Panc1 (cell line): ENCODE results near the gene NFKBIB. TPM values are rescaled to one million over a fixed set of nuclear protein-coding genes. Genes with fewer than 3 reads are reported as not detected.
"Not testable (repeated sequence)": the region's sequence is repeated elsewhere in the genome, so short reads cannot be mapped to it uniquely, and the experiment has no call there.

Experiments used
- ATAC-seq: fragments of 200-7000 bp; cut with Tn5 transposase; 2 replicates; pipeline ENCODE4 v1.9.1; 2020; ENCODE audit warnings: mild to moderate bottlenecking, moderate library complexity
- BruUV-seq: library from RNA; stranded (reverse); fragments of 400-500 nt; replicated peaks from 2 replicates; lab custom pipeline; 2021; lab: Mats Ljungman, UMichigan
- CTCF ChIA-PET: fragments of 300-600 bp; sonication (Branson Sonifier 250); formaldehyde crosslinking; loops from one replicate; lab custom pipeline; 2022; ENCODE audit warnings: antibody characterized with exemption; lab: Charles Lee
- POLR2A ChIA-PET: fragments of 300-600 bp; sonication (Branson Sonifier 250); formaldehyde crosslinking; loops from one replicate; lab custom pipeline; 2022; ENCODE audit warnings: antibody characterized with exemption; lab: Charles Lee
- DNase-seq: peaks from one replicate; pipeline ENCODE4 v3.0.0-alpha.2; 2010; ENCODE audit warnings: low read depth, low spot score
- H3K27ac ChIP-seq: 2 replicates; pipeline ENCODE4 v1.5.1; 2011; ENCODE audit warnings: mild to moderate bottlenecking, low read length, inconsistent platforms
- H3K27me3 ChIP-seq: fragments of 200-500 bp; sonication (Bioruptor generic); 2 replicates; pipeline ENCODE4 v1.6.0; 2014; ENCODE audit warnings: low read length, inconsistent platforms; ENCODE audit not compliant: control insufficient read depth, insufficient read depth
- H3K36me3 ChIP-seq: fragments of 200-500 bp; sonication (Bioruptor generic); 2 replicates; pipeline ENCODE4 v1.5.1; 2014; ENCODE audit warnings: inconsistent platforms, mild to moderate bottlenecking, low read length, moderate library complexity; ENCODE audit not compliant: control insufficient read depth, insufficient read depth
- H3K4me1 ChIP-seq: 2 replicates; pipeline ENCODE4 v1.5.1; 2011; ENCODE audit warnings: inconsistent platforms, mild to moderate bottlenecking, low read length, moderate library complexity; ENCODE audit not compliant: control insufficient read depth, insufficient read depth
- H3K4me3 ChIP-seq, 2 experiments: 2 replicates each; pipeline ENCODE4 v1.5.1; 2011 to 2012; ENCODE audit warnings: low read depth in 2 of 2, low read length in 2 of 2, mild to moderate bottlenecking in 2 of 2, inconsistent platforms in 1 of 2, moderate library complexity in 1 of 2
- H3K9me3 ChIP-seq: fragments of 200-500 bp; sonication (Bioruptor generic); 2 replicates; pipeline ENCODE4 v1.5.1; 2014; ENCODE audit warnings: low read depth, mild to moderate bottlenecking, inconsistent platforms, low read length, moderate library complexity; ENCODE audit not compliant: control insufficient read depth, insufficient read depth
- CTCF ChIP-seq: fragments of 450-650 bp; IDR thresholded peaks from 2 replicates; pipeline ENCODE4 v1.5.1; 2017; ENCODE audit warnings: mild to moderate bottlenecking
- POLR2AphosphoS5 ChIP-seq: IDR thresholded peaks from 2 replicates; pipeline ENCODE4 v1.6.1; 2012; ENCODE audit warnings: mild to moderate bottlenecking, low read depth, low read length, moderate library complexity
- REST ChIP-seq, 2 experiments: IDR thresholded peaks; 2 replicates each; pipeline ENCODE4 v1.6.1; 2011 to 2012; ENCODE audit warnings: low read depth in 2 of 2, control low read depth in 1 of 2, low read length in 1 of 2, mild to moderate bottlenecking in 1 of 2, moderate library complexity in 1 of 2; ENCODE audit not compliant: insufficient read depth in 1 of 2
- SIN3A ChIP-seq: IDR thresholded peaks from 2 replicates; pipeline ENCODE4 v1.6.1; 2012; ENCODE audit warnings: low read depth, mild to moderate bottlenecking, low read length, moderate library complexity, borderline replicate concordance; ENCODE audit not compliant: insufficient read depth
- TCF7L2 ChIP-seq: IDR thresholded peaks from 2 replicates; pipeline ENCODE4 v1.6.1; 2011; ENCODE audit warnings: mild to moderate bottlenecking, low read depth, low read length, inconsistent platforms
- in situ Hi-C: cut with HindIII; loops from 2 replicates; pipeline ENCODE4 v1.10.0; 2016; ENCODE audit warnings: low sequenced_read_pairs, low pct_unique_long_range_greater_than_20kb
- intact Hi-C: fragments of 100-400 bp; cut with micrococcal nuclease; formaldehyde crosslinking; loops from one replicate; pipeline ENCODE4 v1.10.0; 2022; ENCODE audit not compliant: unreplicated experiment
- total RNA-seq: library from RNA; stranded (reverse); gene quantifications from one replicate; pipeline ENCODE4 v1.2.1, GENCODE V29; 2021; ENCODE audit not compliant: unreplicated experiment

NFKBIB gene
- total RNA-seq, 1 experiment from 2014 or later, result 185 TPM

DNA sequence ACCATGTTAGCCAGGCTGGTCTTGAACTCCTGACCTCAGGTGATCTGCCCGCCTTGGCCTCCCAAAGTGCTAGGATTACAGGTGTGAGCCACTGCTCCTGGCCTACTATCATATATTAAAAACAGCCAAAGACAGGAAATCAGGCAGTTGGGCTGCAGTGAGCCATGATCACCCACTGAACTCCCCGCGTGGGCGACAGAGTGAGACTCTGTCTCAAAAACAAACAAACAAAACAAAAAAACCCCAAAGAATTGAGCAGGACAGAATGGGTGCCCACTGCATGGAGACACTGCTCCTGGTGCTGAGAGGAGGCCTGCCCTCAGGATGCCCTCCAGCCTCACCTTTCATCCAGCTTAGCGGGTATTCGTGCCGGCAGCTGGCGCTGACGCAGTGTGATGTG lies 16.5 kb upstream of the NFKBIB start:
- POLR2A ChIA-PET, result interaction anchor here (0.7 to 1.1 kb wide), 3 partner anchors 17 to 304 kb away, joined by 3 to 14 read pairs (median 10); no protein-coding TSS in a partner anchor
- Histone ChIP-seq H3K27ac (no peak overlapping the region), H3K4me1 (peaks cover 1% of the 10 kb centered on the region; the same call in 1 of the 2 replicates), H3K9me3 (no peaks in the 10 kb centered on the region), H3K36me3 (no peaks in the 10 kb centered on the region), H3K27me3 (no peaks in the 10 kb centered on the region), H3K4me3 (no peak overlapping the region)
- ATAC-seq, result no peak
- TF ChIP-seq REST (IDR thresholded peaks at IDR 0.05; ENCODE audit: insufficient read depth in 1 of 2, low read depth in 2 of 2, low read length in 1 of 2) (no peak; a peak in 1 of 4 replicates), CTCF (no peak), TCF7L2 (no peak), SIN3A (no peak), POLR2AphosphoS5 (no peak)
- no TSS peak for BruUV-seq
- CTCF ChIA-PET, result interaction anchor here (0.7 kb wide), 1 partner anchor 172 kb away, joined by 4 read pairs; no protein-coding TSS in a partner anchor
- in situ Hi-C loops (no loop called here), intact Hi-C loops (no loop called here)
- no peak for DNase-seq

GRCh38 chr19:38884691-38885090 lies 15.1 kb upstream of the NFKBIB start:
- in situ Hi-C loops, H3K9me3 ChIP-seq, H3K27ac ChIP-seq, intact Hi-C loops, ATAC-seq, H3K4me1 ChIP-seq, BruUV-seq, DNase-seq, H3K36me3 ChIP-seq, H3K27me3 ChIP-seq, H3K4me3 ChIP-seq: not testable (repeated sequence)
- POLR2A ChIA-PET, result interaction anchor here (0.6 to 0.9 kb wide), 2 partner anchors 16 to 40 kb away, joined by 7 to 11 read pairs; no protein-coding TSS in a partner anchor
- CTCF ChIA-PET, result interaction anchor here (0.7 kb wide), 3 partner anchors 19 to 147 kb away, joined by 5 to 7 read pairs (median 5); no protein-coding TSS in a partner anchor

- Histone ChIP-seq H3K9me3 (no peaks in the 10 kb centered on the region), H3K4me3 (no peak overlapping the region), H3K4me1 (no peaks in the 10 kb centered on the region), H3K27me3 (no peaks in the 10 kb centered on the region), H3K36me3 (no peaks in the 10 kb centered on the region), H3K27ac (no peak overlapping the region)
- POLR2A ChIA-PET, result interaction anchor here (1.1 kb wide), 1 partner anchor 10 kb away, joined by 4 read pairs; no protein-coding TSS in a partner anchor
- TF ChIP-seq TCF7L2 (no peak), POLR2AphosphoS5 (no peak), CTCF (no peak), SIN3A (no peak), REST (IDR thresholded peaks at IDR 0.05; ENCODE audit: insufficient read depth in 1 of 2, low read depth in 2 of 2, low read length in 1 of 2) (no peak)
- DNase-seq (no peak), ATAC-seq (no peak)
- in situ Hi-C loops, result no loop called here
- intact Hi-C loops, result no loop called here
- BruUV-seq, result no TSS peak
- CTCF ChIA-PET, result interaction anchor here (2.5 to 2.8 kb wide), 2 partner anchors 8 to 36 kb away, joined by 7 to 13 read pairs; no protein-coding TSS in a partner anchor
Observed at GRCh38 chr19:38888876-38889275, 10.9 kb upstream of the NFKBIB start.
